ENCODE results near the gene STAT5A. TPM values are rescaled to one million over a fixed set of nuclear protein-coding genes. Genes with fewer than 3 reads are reported as not detected.
A peak's percentile ranks its signal among the peaks of the same experiment; 100 is the strongest.

The STAT5A gene
- total RNA-seq, 4 donors from 2014 or later = 7.3 to 34.3 (median 14.0) TPM

DNA sequence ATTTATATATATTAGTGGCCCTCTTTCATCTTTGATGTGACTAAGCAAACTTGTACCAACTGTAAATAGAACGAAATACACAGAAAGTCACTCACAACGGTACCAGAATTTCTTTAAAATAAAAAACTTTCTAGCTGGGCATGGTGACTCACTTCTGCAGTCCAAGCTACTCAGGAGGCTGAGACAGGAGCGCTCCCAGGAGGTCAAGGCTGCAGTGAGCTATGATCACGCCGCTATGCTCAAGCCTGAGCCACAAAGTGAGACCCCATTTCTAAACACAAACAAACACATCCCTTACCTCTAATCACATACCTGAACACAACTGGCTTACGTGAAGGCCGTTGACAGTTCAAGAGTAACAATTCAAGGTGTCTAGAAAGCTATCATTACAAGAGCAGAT, 41.8 kb upstream of the STAT5A start:
- intact Hi-C loops (cut with DNase I) = no loop called here
- no peak overlapping the region for H3K4me3 ChIP-seq
- TF ChIP-seq, protein P1, sequence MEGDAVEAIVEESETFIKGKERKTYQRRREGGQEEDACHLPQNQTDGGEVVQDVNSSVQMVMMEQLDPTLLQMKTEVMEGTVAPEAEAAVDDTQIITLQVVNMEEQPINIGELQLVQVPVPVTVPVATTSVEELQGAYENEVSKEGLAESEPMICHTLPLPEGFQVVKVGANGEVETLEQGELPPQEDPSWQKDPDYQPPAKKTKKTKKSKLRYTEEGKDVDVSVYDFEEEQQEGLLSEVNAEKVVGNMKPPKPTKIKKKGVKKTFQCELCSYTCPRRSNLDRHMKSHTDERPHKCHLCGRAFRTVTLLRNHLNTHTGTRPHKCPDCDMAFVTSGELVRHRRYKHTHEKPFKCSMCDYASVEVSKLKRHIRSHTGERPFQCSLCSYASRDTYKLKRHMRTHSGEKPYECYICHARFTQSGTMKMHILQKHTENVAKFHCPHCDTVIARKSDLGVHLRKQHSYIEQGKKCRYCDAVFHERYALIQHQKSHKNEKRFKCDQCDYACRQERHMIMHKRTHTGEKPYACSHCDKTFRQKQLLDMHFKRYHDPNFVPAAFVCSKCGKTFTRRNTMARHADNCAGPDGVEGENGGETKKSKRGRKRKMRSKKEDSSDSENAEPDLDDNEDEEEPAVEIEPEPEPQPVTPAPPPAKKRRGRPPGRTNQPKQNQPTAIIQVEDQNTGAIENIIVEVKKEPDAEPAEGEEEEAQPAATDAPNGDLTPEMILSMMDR (IDR thresholded peaks at IDR 0.05) = no peak
- no peak for TF ChIP-seq POLR2A (IDR thresholded peaks at IDR 0.05)
- 64 to 74% methylated on average over 6 to 7 of the region's 7 CpGs for WGBS, 2 donors
- peaks cover 0 to 69% (median 26%) of the 10 kb centered on the region in 3 donors for H3K4me1 ChIP-seq
- DNase-seq = no peak
- H3K27ac ChIP-seq = peak overlapping the region in 3 of 4 donors; percentile 14 to 89 (median 66)
- no peaks in the 10 kb centered on the region for H3K27me3 ChIP-seq
- no peaks in the 10 kb centered on the region for H3K36me3 ChIP-seq
- H3K9me3 ChIP-seq = no peaks in the 10 kb centered on the region

DNA sequence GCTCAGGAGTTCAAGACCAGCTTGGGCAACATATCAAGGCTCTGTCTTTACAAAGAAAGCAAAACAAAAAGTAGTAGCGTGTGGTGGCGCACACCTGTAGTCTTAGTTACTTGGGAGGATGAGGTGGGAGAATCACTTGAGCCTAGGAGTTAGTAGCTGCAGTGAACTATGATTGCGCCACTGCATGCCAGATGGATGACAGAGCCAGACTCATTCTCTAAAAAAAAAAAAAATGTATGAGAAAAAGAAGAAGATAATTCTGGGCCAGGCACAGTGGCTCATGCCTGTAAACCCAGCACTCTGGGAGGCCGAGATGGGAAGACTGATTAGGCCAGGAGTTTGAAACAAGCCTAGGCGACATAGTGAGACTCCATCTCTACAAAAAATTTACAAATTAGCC, 40.6 kb upstream of the STAT5A start:
- TF ChIP-seq POLR2A (IDR thresholded peaks at IDR 0.05) = no peak
- TF ChIP-seq, protein P1 (IDR thresholded peaks at IDR 0.05) = no peak
- Histone ChIP-seq H3K27ac (peak overlapping the region; percentile 66 to 89 (median 81)), H3K4me1 (peaks cover 0 to 67% (median 37%) of the 10 kb centered on the region in 3 donors), H3K36me3 (no peaks in the 10 kb centered on the region), H3K27me3 (no peaks in the 10 kb centered on the region), H3K4me3 (no peak overlapping the region), H3K9me3 (no peaks in the 10 kb centered on the region)
- intact Hi-C loops (cut with DNase I) = no loop called here
- no peak for DNase-seq
- 85 to 90% methylated on average over 5 of the region's 5 CpGs for WGBS, 2 donors

DNA sequence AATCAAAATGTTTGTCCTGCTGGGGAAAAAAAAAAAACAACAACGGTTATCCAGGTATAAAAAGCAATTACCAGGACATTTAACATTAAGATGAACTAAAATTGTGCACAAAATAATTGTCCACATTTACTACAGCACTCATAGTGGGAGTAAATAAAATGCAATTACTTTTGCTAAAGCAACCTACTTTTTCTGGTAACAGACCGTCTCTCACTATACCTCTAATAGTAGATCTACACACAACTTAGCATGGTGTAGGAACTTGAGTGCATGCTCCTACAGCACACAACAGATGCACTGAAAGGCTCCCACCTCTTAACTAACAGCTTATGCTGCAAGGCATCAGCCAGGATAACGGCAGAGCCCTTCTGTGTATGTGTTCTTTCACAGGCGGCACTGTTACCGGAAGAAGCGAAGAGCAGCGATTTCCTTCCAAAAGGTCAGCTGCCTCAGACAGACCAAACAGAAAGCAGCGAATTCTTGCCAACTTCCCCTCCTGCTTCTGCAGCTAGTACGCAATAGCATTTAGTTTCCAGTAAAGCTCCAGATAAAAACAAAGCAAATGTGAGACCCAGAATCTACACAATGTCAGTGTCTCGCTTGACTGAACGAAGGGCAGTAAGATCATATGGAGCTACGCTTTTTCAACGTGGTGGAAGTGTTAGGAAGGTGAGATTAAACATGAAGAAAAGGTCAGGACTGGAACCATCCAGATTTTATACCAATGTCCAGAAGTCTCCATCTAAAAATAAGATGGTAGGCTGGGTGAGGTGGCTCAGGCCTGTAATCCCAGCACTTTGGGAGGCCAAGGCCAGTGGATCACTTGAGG, 39.7 kb upstream of the STAT5A start:
- Histone ChIP-seq H3K9me3 (no peaks in the 10 kb centered on the region), H3K27me3 (no peaks in the 10 kb centered on the region), H3K36me3 (no peaks in the 10 kb centered on the region), H3K27ac (peak overlapping the region; percentile 77 to 95 (median 87)), H3K4me3 (peak overlapping the region in 3 of 4 donors; percentile 17 to 61 (median 20)), H3K4me1 (peaks cover 0 to 76% (median 45%) of the 10 kb centered on the region in 3 donors)
- intact Hi-C loops (cut with DNase I) = no loop called here
- WGBS, 2 donors = 30 to 40% methylated on average over 12 to 13 of the region's 13 CpGs
- DNase-seq = peak; percentile 62
- TF ChIP-seq, protein P1 (IDR thresholded peaks at IDR 0.05) = no peak
- TF ChIP-seq POLR2A (IDR thresholded peaks at IDR 0.05) = peak in 1 of 4 donors; percentile 69

DNA sequence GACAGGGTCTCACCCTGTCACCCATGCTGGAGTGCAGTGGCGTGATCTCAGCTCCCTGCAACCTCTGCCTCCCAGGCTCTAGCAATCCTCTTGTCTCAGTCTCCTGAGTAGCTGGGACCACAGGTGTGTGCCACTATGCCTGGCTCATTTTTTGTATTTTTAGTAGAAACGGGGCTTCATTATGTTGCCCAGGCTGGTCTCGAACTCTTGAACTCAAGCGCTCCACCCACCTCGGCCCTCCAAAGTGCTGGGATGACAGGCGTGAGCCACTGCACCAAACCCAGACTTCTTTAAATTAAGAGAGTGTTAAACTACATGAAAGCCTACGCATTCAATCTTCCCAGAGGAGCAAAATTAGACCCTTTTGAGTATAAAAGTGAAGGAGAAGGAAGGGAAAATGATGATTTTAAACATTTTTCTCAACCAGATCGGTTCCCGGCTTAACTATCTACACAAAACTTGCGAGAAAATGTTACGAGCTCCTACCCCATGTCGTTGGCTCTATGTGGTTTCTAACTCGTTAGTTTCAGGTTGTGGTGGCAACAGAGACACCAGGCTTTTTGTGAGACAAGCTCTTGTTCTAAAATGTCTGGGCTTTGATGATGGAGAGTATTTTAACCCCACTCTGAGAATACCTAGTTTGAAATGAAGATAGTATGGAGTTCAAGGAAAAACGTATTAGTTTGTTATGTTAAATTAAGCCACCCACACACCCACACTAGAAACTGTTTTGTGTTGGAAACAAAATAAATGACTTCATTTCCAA, 38.4 kb upstream of the STAT5A start:
- intact Hi-C loops (cut with DNase I) = no loop called here
- Histone ChIP-seq H3K4me3 (no peak overlapping the region), H3K27ac (peak overlapping the region; percentile 2 to 95 (median 87)), H3K4me1 (peaks cover 0 to 82% (median 46%) of the 10 kb centered on the region in 3 donors), H3K9me3 (no peaks in the 10 kb centered on the region), H3K27me3 (no peaks in the 10 kb centered on the region), H3K36me3 (no peaks in the 10 kb centered on the region)
- WGBS, 2 donors = 63 to 80% methylated on average over 13 to 14 of the region's 14 CpGs
- DNase-seq = no peak
- TF ChIP-seq, protein P1 (IDR thresholded peaks at IDR 0.05) = no peak
- TF ChIP-seq POLR2A (IDR thresholded peaks at IDR 0.05) = no peak

DNA sequence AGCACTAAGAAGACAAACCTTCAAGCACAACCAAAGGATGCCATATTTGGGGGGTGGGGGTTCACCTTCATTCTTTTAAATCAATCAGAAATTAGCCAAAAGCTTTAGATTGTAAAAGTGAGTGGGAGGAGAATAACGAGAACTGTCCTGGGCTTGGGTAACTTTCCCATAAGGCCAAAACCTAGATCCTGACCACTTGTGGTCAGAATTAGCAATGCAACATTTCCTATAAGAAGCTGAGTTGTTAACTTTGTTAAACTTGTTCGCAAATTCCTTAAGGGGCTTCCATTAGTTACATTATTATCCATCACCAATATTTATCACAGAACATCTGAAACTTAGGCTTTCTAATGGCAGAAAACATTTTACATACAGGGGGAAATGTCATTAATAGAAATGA, 37.2 kb upstream of the STAT5A start:
- intact Hi-C loops (cut with DNase I) = no loop called here
- 65 to 72% methylated on average over 2 of the region's 2 CpGs for WGBS, 2 donors
- no peak overlapping the region for H3K4me3 ChIP-seq
- H3K27me3 ChIP-seq = no peaks in the 10 kb centered on the region
- TF ChIP-seq, protein P1 (IDR thresholded peaks at IDR 0.05) = no peak
- no peak for TF ChIP-seq POLR2A (IDR thresholded peaks at IDR 0.05)
- no peaks in the 10 kb centered on the region for H3K36me3 ChIP-seq
- H3K27ac ChIP-seq = no peak overlapping the region
- DNase-seq = no peak
- peaks cover 0 to 76% (median 44%) of the 10 kb centered on the region in 3 donors for H3K4me1 ChIP-seq
- H3K9me3 ChIP-seq = no peaks in the 10 kb centered on the region
